Upper lobe of right lung (tissue), 1 donor: ENCODE data around the gene HGF. TPM values are rescaled to one million over a fixed set of nuclear protein-coding genes. Genes with fewer than 3 reads are reported as not detected.

Experiments
- ATAC-seq: fragments of 200-7000 bp; cut with Tn5 transposase; one replicate; pipeline ENCODE4 v1.9.1; 2020; ENCODE audit warnings: mild to moderate bottlenecking, moderate library complexity
- DNase-seq: peaks from one replicate; pipeline ENCODE4 v3.0.0-alpha.2; 2020
- H3K27ac ChIP-seq: fragments of 200-600 bp; one replicate; pipeline ENCODE4 v1.8.0; 2022
- H3K27me3 ChIP-seq: fragments of 200-600 bp; one replicate; pipeline ENCODE4 v1.8.0; 2022; ENCODE audit warnings: mild to moderate bottlenecking
- H3K36me3 ChIP-seq: fragments of 200-600 bp; one replicate; pipeline ENCODE4 v1.8.0; 2022
- H3K4me1 ChIP-seq: fragments of 200-600 bp; one replicate; pipeline ENCODE4 v1.8.0; 2022
- H3K4me3 ChIP-seq: fragments of 200-600 bp; one replicate; pipeline ENCODE4 v1.8.0; 2022; ENCODE audit warnings: mild to moderate bottlenecking
- H3K9me3 ChIP-seq: fragments of 200-600 bp; one replicate; pipeline ENCODE4 v1.8.0; 2022
- CTCF ChIP-seq: fragments of 200-600 bp; IDR thresholded peaks from one replicate; pipeline ENCODE4 v1.8.0; 2022; ENCODE audit warnings: antibody characterized with exemption
- intact Hi-C: fragments of 100-400 bp; cut with DNase I; formaldehyde crosslinking; loops from one replicate; pipeline ENCODE4 v1.11.0; 2022
- total RNA-seq: library from RNA; stranded (reverse); fragmentation: NEBNext Ultra II Directional; extraction: Animal tissue kit (Norgen Biotek cat#: 25700); gene quantifications from one replicate; pipeline ENCODE4 v1.2.1, GENCODE V29; 2021
- donor health status: DM: no; HTN: yes; CAD: no; lungs with severe emphysema.

HGF gene
- total RNA-seq, 1 donor from 2014 or later = 26.5 TPM

GRCh38 chr7:81698965-81699364 lies 70.9 kb downstream of the HGF start:
- H3K27ac ChIP-seq = no peak overlapping the region
- ATAC-seq = no peak
- no peak overlapping the region for H3K4me3 ChIP-seq
- TF ChIP-seq CTCF = no peak
- no peaks in the 10 kb centered on the region for H3K9me3 ChIP-seq
- H3K36me3 ChIP-seq = no peaks in the 10 kb centered on the region
- DNase-seq = no peak
- intact Hi-C loops = no loop called here
- no peaks in the 10 kb centered on the region for H3K4me1 ChIP-seq
- H3K27me3 ChIP-seq = no peaks in the 10 kb centered on the region

DNA sequence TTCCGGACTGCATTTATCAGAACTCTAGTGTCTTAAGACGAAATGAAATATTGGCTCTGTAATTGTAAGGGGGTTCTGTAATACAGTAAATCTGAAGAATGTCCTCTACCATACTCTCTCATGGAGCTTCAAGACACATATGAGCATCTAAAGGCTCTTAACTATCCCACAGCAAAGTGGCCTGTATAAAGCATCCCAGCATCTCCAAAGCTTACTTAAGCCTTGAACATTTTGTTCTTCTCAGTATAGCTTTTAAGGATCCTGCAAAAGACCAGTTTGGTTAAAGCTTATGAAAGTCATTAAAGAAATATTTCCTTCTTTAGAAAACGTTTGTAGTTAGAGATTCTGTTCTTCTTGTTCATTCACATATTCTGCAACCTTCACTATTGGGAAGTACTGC lies 75.1 kb downstream of the HGF start:
- H3K9me3 ChIP-seq = no peaks in the 10 kb centered on the region
- H3K27me3 ChIP-seq = no peaks in the 10 kb centered on the region
- no peaks in the 10 kb centered on the region for H3K36me3 ChIP-seq
- ATAC-seq (no peak), DNase-seq (no peak)
- no peaks in the 10 kb centered on the region for H3K4me1 ChIP-seq
- TF ChIP-seq CTCF = no peak
- H3K4me3 ChIP-seq = no peak overlapping the region
- no peak overlapping the region for H3K27ac ChIP-seq
- intact Hi-C loops = no loop called here

DNA sequence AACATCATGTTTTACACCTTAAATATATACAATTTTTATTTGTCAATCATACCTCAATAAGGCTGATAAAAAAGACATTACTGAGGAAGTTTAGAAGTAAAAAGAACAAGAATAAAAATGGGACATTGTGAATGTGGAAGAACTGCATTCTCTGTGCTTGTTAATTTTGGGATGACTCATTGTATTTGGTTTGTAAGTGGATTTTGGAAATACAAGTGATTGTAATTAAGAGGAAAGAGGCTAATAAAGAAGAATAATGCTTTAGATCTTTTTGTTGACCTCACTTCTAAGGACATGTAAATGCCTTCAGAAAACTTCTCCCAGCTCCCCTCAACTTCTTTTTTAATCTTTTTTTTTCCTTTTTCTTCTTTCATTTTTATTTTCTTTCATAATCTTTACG lies 76.0 kb downstream of the HGF start:
- ATAC-seq = no peak

DNA sequence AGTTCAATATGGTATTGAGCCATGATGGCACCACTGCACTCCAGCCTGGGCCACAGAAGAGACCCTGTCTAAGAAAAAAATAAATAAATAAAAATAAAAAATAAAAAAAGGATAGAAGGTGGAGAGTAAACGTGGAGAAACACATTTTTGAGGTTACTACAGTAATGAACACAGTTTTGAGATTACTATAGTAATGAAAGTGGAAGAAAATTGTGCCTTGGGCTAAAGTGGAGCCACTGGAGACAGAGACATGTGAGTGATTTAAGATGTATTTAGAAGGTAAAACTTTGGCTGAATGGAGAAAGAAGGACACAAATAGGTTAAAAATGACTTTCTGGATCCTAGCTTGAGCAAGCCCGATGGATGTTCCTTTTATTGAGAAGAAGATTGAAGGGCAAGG lies 76.8 kb downstream of the HGF start:
- no peak for ATAC-seq
- Histone ChIP-seq H3K27ac (no peak overlapping the region), H3K9me3 (no peaks in the 10 kb centered on the region), H3K4me1 (no peaks in the 10 kb centered on the region), H3K27me3 (no peaks in the 10 kb centered on the region), H3K4me3 (no peak overlapping the region), H3K36me3 (no peaks in the 10 kb centered on the region)
- TF ChIP-seq CTCF = no peak
- DNase-seq = no peak
- intact Hi-C loops = no loop called here

More for the DNA sequence above, 76.0 kb downstream of the HGF start:
- H3K9me3 ChIP-seq = no peaks in the 10 kb centered on the region
- no peak overlapping the region for H3K27ac ChIP-seq
- TF ChIP-seq CTCF = no peak
- no peaks in the 10 kb centered on the region for H3K4me1 ChIP-seq
- DNase-seq = no peak
- no peaks in the 10 kb centered on the region for H3K27me3 ChIP-seq
- intact Hi-C loops = no loop called here
- no peak overlapping the region for H3K4me3 ChIP-seq
- no peaks in the 10 kb centered on the region for H3K36me3 ChIP-seq

DNA sequence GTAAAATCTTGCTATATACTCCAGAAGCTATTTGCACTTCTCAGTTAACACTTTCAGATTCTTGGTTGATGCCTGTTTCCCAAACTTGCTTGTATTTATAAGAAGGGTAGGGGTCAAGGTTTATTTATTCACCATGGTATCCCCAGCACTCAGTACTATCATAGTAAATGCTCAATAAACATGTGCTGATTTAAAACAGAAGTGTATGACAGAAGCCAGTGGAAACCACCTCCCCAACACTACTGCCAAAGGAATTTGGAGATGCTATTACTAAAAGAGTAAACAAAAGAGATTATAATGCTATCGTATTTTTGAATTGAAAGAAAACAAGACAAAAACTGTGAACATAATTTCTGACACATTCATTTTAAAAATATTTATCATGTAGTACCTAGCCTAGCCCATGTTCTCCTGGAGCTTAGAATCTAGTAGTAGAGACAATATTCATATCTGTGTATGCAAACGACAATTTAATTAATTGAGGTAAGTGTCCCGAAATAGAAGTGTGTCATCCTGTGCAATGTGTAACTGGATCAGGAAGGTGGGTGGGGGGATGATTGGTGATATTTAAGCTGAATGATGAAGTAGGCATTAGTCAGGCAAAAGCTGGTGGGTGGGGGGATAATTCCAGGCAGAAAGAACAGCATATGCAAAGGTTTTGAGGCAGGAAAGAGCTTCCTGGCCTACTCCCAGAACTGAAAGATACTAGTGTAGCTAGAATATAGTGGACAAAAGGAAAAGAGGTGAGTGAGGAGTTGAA lies 77.5 kb downstream of the HGF start:
- DNase-seq = no peak
- Histone ChIP-seq H3K27ac (no peak overlapping the region), H3K27me3 (no peaks in the 10 kb centered on the region), H3K36me3 (no peaks in the 10 kb centered on the region), H3K9me3 (no peaks in the 10 kb centered on the region), H3K4me3 (no peak overlapping the region), H3K4me1 (no peaks in the 10 kb centered on the region)
- intact Hi-C loops = no loop called here
- ATAC-seq = no peak
- no peak for TF ChIP-seq CTCF
